Prostate gland (tissue), 2 donors: Measurements from ENCODE around the gene MRPS23. TPM values are rescaled to one million over a fixed set of nuclear protein-coding genes. Genes with fewer than 3 reads are reported as not detected.

Experiments
- DNase-seq: peaks from one replicate; pipeline ENCODE4 v3.0.0-alpha.2; 2019; ENCODE audit warnings: low spot score
- H3K27ac ChIP-seq, 2 donors: fragments of 200-600 bp; sonication (generic); 2 replicates each; pipeline ENCODE4 v1.5.1; 2017 to 2019
- H3K27me3 ChIP-seq: fragments of 200-600 bp; sonication (generic); replicated peaks from 2 replicates; pipeline ENCODE4 v1.5.1; 2019; ENCODE audit not compliant: insufficient read depth
- H3K36me3 ChIP-seq, 2 donors: fragments of 200-600 bp; sonication (generic); 1 replicate in 1 of 2; 2 replicates in 1 of 2; pipeline versions ENCODE4 v1.5.1 to v1.8.1; 2017 to 2019
- H3K4me1 ChIP-seq: fragments of 200-600 bp; sonication (generic); replicated peaks from 2 replicates; pipeline ENCODE4 v1.5.1; 2019
- H3K4me3 ChIP-seq, 2 donors: fragments of 200-600 bp; sonication (generic); 2 replicates each; pipeline ENCODE4 v1.5.1; 2017 to 2019
- H3K9me3 ChIP-seq: fragments of 200-600 bp; sonication (generic); 2 replicates; pipeline ENCODE4 v1.5.1; 2017
- POLR2A ChIP-seq: fragments of 450-650 bp; IDR thresholded peaks from one replicate; pipeline ENCODE4 v1.6.1; 2016; ENCODE audit warnings: antibody characterized with exemption, mild to moderate bottlenecking
- POLR2AphosphoS5 ChIP-seq: sonication (generic); formaldehyde crosslinking; IDR thresholded peaks from one replicate; pipeline ENCODE4 v1.6.1; 2017; ENCODE audit warnings: antibody characterized with exemption
- WGBS: methylation state at CpG from one replicate; pipeline ENCODE4 v1.1.5; 2018; 5-methylcytosine and 5-hydroxymethylcytosine counted together
- intact Hi-C: fragments of 100-400 bp; cut with DNase I; formaldehyde crosslinking; loops from one replicate; pipeline ENCODE4 v1.14.2; 2022
- total RNA-seq, 2 donors: library from RNA; depleted of rRNA; stranded (reverse); fragments of >200 nt; gene quantifications; one replicate each; pipeline ENCODE4 v1.1.0, GENCODE V29; 2016
- TF ChIP-seq, protein P1 (sequence below), 4 experiments: fragments of 200-600 bp in 2 of 4; fragments of 450-650 bp in 2 of 4; sonication (generic) in 2 of 4; IDR thresholded peaks; 1 replicate in 3 of 4; 2 replicates in 1 of 4; pipeline ENCODE4 v1.5.1; 2016 to 2019; ENCODE audit warnings: antibody characterized with exemption in 4 of 4, mild to moderate bottlenecking in 2 of 4, moderate library complexity in 2 of 4

MRPS23 gene
- total RNA-seq, 2 donors from 2014 or later = 29.0 to 43.1 TPM

DNA sequence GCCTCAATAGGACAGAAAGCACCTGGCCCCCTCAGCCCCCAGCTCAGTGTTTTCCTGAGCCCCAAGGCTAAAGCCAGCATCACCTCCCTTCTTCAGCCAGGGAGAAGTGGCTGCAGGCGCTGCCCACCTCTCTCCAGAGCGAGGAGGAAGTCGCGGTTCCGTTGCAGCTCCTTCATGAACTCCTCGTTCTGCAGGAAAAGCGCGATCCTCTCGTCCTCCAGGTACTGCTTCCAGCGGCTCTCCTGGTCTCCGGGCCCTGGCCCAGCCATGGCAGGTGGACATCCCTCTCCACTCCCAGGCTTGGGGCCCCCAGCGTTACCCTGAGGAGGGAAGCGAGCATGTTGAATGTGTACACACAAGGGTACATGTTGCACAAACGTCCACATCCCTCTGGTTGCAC lies 22.7 kb upstream of the MRPS23 start:
- no peak for TF ChIP-seq POLR2AphosphoS5
- TF ChIP-seq, protein P1, sequence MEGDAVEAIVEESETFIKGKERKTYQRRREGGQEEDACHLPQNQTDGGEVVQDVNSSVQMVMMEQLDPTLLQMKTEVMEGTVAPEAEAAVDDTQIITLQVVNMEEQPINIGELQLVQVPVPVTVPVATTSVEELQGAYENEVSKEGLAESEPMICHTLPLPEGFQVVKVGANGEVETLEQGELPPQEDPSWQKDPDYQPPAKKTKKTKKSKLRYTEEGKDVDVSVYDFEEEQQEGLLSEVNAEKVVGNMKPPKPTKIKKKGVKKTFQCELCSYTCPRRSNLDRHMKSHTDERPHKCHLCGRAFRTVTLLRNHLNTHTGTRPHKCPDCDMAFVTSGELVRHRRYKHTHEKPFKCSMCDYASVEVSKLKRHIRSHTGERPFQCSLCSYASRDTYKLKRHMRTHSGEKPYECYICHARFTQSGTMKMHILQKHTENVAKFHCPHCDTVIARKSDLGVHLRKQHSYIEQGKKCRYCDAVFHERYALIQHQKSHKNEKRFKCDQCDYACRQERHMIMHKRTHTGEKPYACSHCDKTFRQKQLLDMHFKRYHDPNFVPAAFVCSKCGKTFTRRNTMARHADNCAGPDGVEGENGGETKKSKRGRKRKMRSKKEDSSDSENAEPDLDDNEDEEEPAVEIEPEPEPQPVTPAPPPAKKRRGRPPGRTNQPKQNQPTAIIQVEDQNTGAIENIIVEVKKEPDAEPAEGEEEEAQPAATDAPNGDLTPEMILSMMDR (IDR thresholded peaks at IDR 0.05) = no peak
- TF ChIP-seq POLR2A = no peak
- intact Hi-C loops = loop anchor here (5.0 kb wide), 1 partner anchor 80 kb away; no protein-coding TSS in a partner anchor
- H3K27me3 ChIP-seq = no peaks in the 10 kb centered on the region
- WGBS = 80% methylated on average over 14 of the region's 14 CpGs
- H3K36me3 ChIP-seq = peaks cover 0 to 4% of the 10 kb centered on the region in 2 donors
- H3K4me3 ChIP-seq = no peak overlapping the region
- no peaks in the 10 kb centered on the region for H3K9me3 ChIP-seq
- H3K27ac ChIP-seq = no peak overlapping the region
- H3K4me1 ChIP-seq = peaks cover 31% of the 10 kb centered on the region
- no peak for DNase-seq

DNA sequence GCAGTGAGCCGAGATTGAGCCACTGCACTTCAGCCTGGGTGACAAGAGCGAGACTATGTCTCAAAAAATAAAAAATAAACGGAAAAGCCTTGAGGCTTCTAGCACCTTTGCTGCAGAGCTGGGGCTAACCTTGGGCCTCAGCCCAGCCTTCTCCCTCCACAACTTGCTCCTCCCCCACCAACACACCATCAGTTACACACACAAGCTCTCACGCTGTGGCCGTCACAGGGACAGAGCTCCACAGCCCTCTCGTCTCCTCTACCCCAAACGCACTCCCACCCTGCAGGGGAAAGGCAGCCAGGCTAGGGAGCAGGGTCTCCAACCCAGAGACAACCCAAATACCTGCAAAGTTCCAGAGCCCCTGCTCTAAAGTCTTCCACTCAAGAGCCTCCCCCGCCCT lies 22.0 kb upstream of the MRPS23 start:
- TF ChIP-seq POLR2AphosphoS5 (no peak), POLR2A (no peak)
- TF ChIP-seq, protein P1 (IDR thresholded peaks at IDR 0.05) = no peak
- Histone ChIP-seq H3K27ac (no peak overlapping the region), H3K4me1 (peaks cover 31% of the 10 kb centered on the region), H3K9me3 (no peaks in the 10 kb centered on the region), H3K4me3 (no peak overlapping the region), H3K36me3 (peaks cover 0 to 4% of the 10 kb centered on the region in 2 donors), H3K27me3 (no peaks in the 10 kb centered on the region)
- no peak for DNase-seq
- WGBS = 88% methylated on average over 8 of the region's 8 CpGs
- intact Hi-C loops = loop anchor here (5.0 kb wide), 1 partner anchor 80 kb away; no protein-coding TSS in a partner anchor

DNA sequence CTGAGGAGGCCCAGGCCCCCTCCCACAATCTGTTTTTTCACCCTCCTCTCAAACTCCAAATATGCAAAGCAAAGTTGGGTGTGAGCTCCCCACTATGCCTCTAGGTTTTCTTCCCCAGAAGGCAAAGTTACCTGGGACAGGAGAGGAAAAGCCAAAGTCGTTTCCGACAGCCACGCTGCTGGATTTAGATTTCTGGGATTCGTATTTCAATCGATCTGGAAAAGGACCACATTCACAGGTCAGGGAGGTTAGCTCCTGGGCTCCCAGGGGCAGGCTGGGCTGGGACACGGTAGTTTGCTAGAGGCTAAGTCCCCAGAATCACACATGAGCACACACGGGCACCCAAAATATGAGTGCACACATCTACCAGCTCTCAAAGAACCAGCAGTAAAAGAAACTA lies 21.3 kb upstream of the MRPS23 start:
- TF ChIP-seq, protein P1 (IDR thresholded peaks at IDR 0.05) = no peak
- no peak for TF ChIP-seq POLR2A
- no peak for TF ChIP-seq POLR2AphosphoS5
- Histone ChIP-seq H3K4me3 (no peak overlapping the region), H3K27me3 (no peaks in the 10 kb centered on the region), H3K36me3 (no peaks in the 10 kb centered on the region), H3K9me3 (no peaks in the 10 kb centered on the region), H3K27ac (no peak overlapping the region), H3K4me1 (peaks cover 31% of the 10 kb centered on the region)
- intact Hi-C loops = loop anchor here (5.0 kb wide), 1 partner anchor 81 kb away; no protein-coding TSS in a partner anchor
- WGBS = 88% methylated on average over 7 of the region's 7 CpGs
- no peak for DNase-seq

DNA sequence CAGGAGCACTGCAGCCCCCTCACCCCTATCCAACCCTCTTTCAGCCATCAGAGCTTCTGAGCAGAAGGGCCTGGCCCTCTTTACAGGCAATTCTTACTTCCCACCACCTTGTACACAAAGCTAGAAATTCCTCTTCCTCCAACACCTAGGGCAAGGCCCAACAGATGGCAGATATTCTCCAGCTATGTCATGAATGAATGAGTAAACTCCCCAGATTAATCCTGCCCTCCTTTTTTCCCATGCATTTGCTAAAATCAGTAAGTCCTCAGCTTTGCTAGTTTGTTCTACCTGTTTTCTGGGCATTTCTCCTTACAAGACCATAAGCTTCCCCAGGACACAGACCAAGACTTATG lies 20.4 kb upstream of the MRPS23 start:
- no peak for DNase-seq
- TF ChIP-seq, protein P1 (IDR thresholded peaks at IDR 0.05) = no peak
- TF ChIP-seq POLR2A = no peak
- TF ChIP-seq POLR2AphosphoS5 = no peak
- Histone ChIP-seq H3K27me3 (no peaks in the 10 kb centered on the region), H3K27ac (no peak overlapping the region), H3K36me3 (no peaks in the 10 kb centered on the region), H3K9me3 (no peaks in the 10 kb centered on the region), H3K4me1 (peaks cover 25% of the 10 kb centered on the region), H3K4me3 (no peak overlapping the region)
- intact Hi-C loops = loop anchor here (5.0 kb wide), 1 partner anchor 82 kb away; no protein-coding TSS in a partner anchor

DNA sequence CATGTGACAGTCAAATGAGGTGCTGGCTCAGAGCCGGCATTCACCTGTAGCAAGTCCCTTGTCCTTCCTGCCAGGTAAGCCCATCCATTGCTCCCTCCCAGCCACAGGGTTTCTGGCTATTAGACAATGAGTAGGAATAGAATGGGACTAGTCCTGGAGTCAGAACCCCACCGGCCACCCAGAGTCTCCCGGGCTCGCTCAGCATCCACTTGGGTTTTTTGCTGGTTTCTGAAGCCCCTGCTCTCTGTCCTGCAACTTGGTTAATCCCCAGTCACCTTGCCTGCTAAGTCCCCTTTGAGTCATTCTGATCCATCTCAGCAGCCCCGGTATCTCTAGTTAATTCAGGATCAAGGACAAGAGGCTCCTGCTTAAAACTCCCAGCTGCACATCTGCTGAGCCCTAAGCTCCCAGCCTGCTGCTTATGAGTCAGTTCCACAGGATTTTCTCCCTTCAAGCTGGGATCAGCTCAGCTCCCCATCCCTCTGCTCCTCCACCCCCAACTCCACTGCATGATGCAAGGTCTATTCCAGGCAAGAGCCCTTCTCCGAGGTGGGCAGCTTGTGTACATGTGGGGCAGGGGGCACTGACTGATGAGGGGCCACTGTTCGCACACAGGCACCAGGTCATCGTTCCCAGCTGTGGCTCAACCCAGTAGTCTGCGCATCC lies 19.9 kb upstream of the MRPS23 start:
- TF ChIP-seq POLR2A (no peak), POLR2AphosphoS5 (no peak)
- TF ChIP-seq, protein P1 (IDR thresholded peaks at IDR 0.05) = no peak
- intact Hi-C loops = loop anchor here (5.0 kb wide), 1 partner anchor 83 kb away; no protein-coding TSS in a partner anchor
- H3K36me3 ChIP-seq = no peaks in the 10 kb centered on the region
- H3K27me3 ChIP-seq = no peaks in the 10 kb centered on the region
- DNase-seq = no peak
- no peak overlapping the region for H3K4me3 ChIP-seq
- H3K4me1 ChIP-seq = peaks cover 20% of the 10 kb centered on the region
- 86% methylated on average over 9 of the region's 9 CpGs for WGBS
- no peaks in the 10 kb centered on the region for H3K9me3 ChIP-seq
- peak overlapping the region in 1 of 2 donors; percentile 74 for H3K27ac ChIP-seq
